Stimulated activated naive CD8-positive, alpha-beta T cell treated with anti-CD3 and anti-CD28 coated beads, Interleukin-15, amount 100 ng/mL, for 72 hours (primary cell): ENCODE measurements around the gene ATG4A.
A peak's percentile ranks its signal among the peaks of the same experiment; 100 is the strongest.

Experiments used
- ATAC-seq: fragments of 150-1000 bp; cut with Tn5 transposase; 2 replicates; pipeline ENCODE4 v1.10.0; 2021; ENCODE audit warnings: mild to moderate bottlenecking, moderate library complexity
- DNase-seq, 2 donors: peaks; one replicate each; pipeline ENCODE4 v3.0.0; 2021 to 2022
- H3K27ac Mint-ChIP-seq, 2 donors: one replicate each; pipeline ENCODE4 v1.8.0; 2022; ENCODE audit warnings: mild to moderate bottlenecking in 2 of 2, mixed read lengths in 2 of 2, moderate library complexity in 2 of 2
- H3K27me3 Mint-ChIP-seq: one replicate; pipeline ENCODE4 v1.8.0; 2022; ENCODE audit warnings: mixed read lengths
- H3K4me1 Mint-ChIP-seq: one replicate; pipeline ENCODE4 v1.8.0; 2022; ENCODE audit warnings: mild to moderate bottlenecking, mixed read lengths
- H3K4me3 Mint-ChIP-seq, 2 donors: one replicate each; pipeline ENCODE4 v1.8.0; 2022; ENCODE audit warnings: mild to moderate bottlenecking in 2 of 2, mixed read lengths in 2 of 2, moderate library complexity in 1 of 2
- H3K9me3 Mint-ChIP-seq, 2 donors: one replicate each; pipeline ENCODE4 v1.8.0; 2022; ENCODE audit warnings: mixed read lengths in 2 of 2

The ATG4A gene, protein sequence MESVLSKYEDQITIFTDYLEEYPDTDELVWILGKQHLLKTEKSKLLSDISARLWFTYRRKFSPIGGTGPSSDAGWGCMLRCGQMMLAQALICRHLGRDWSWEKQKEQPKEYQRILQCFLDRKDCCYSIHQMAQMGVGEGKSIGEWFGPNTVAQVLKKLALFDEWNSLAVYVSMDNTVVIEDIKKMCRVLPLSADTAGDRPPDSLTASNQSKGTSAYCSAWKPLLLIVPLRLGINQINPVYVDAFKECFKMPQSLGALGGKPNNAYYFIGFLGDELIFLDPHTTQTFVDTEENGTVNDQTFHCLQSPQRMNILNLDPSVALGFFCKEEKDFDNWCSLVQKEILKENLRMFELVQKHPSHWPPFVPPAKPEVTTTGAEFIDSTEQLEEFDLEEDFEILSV

GRCh38 chrX:108091264-108091877 lies at the start of gene ATG4A, which contains the start of gene PSMD10:
Gene ATG4A, plus strand, starts transcription at chrX:108091778. Its CDS starts 49 bp downstream, at chrX:108091827.
Gene PSMD10, minus strand, starts transcription at chrX:108091542. Its CDS starts 22 bp downstream, at chrX:108091520.
- no peaks in the 10 kb centered on the region for H3K27me3 Mint-ChIP-seq
- no peaks in the 10 kb centered on the region for H3K9me3 Mint-ChIP-seq

GRCh38 chrX:108044554-108045256 lies 46.9 kb upstream of the ATG4A start, which contains the start of gene VSIG1:
Gene VSIG1, plus strand, starts transcription at chrX:108045065. Its CDS starts 66 bp downstream, at chrX:108045131.
- Mint-ChIP-seq H3K4me1 (no peaks in the 10 kb centered on the region), H3K27me3 (no peaks in the 10 kb centered on the region), H3K27ac (no peak within 1 kb of the TSS), H3K4me3 (no peak within 1 kb of the TSS), H3K9me3 (no peaks in the 10 kb centered on the region)
- no peak for ATAC-seq
- no peak for DNase-seq

More at GRCh38 chrX:108091264-108091877, at the start of gene ATG4A, which contains the start of gene PSMD10:
- DNase-seq: peak; percentile 83 to 93
- Mint-ChIP-seq H3K4me3 (no peak within 1 kb of the TSS), H3K4me1 (peaks cover 10% of the 10 kb centered on the region), H3K27ac (no peak within 1 kb of the TSS)
- peak; percentile 97 for ATAC-seq

GRCh38 chrX:108049649-108050048 lies 41.9 kb upstream of the ATG4A start:
- H3K27me3 Mint-ChIP-seq: no peaks in the 10 kb centered on the region
- H3K4me3 Mint-ChIP-seq: no peak overlapping the region
- no peaks in the 10 kb centered on the region for H3K9me3 Mint-ChIP-seq
- peaks cover 7% of the 10 kb centered on the region for H3K4me1 Mint-ChIP-seq
- ATAC-seq (no peak), DNase-seq (no peak)
- no peak overlapping the region for H3K27ac Mint-ChIP-seq

DNA sequence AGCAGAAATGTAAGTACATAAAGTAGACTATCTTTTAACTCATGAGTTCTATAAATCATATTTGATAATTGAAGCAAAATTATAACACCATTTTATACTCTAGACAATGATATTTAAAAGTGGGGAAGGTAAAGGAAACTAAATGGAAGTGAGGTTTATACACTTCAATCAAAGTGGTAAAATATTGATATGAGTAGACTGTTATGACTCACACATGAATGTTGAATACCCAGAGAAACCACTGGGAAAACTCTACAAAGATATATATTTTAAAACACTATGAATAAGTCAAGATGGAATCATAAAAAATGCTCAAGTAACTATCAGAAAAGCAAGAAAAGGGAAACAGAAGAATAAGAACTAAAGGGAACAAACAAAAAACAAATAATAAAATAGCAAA lies 38.4 kb upstream of the ATG4A start:
- H3K27ac Mint-ChIP-seq: no peak overlapping the region
- ATAC-seq (peak; percentile 85), DNase-seq (no peak)
- no peaks in the 10 kb centered on the region for H3K9me3 Mint-ChIP-seq
- H3K4me3 Mint-ChIP-seq: no peak overlapping the region
- no peaks in the 10 kb centered on the region for H3K27me3 Mint-ChIP-seq
- H3K4me1 Mint-ChIP-seq: peaks cover 7% of the 10 kb centered on the region

- H3K4me1 Mint-ChIP-seq: peaks cover 7% of the 10 kb centered on the region
- ATAC-seq (no peak), DNase-seq (no peak)
- no peak overlapping the region for H3K27ac Mint-ChIP-seq
- H3K9me3 Mint-ChIP-seq: no peaks in the 10 kb centered on the region
- no peak overlapping the region for H3K4me3 Mint-ChIP-seq
- no peaks in the 10 kb centered on the region for H3K27me3 Mint-ChIP-seq
These were observed 36.0 kb upstream of the ATG4A start for GRCh38 chrX:108055546-108055945.

DNA sequence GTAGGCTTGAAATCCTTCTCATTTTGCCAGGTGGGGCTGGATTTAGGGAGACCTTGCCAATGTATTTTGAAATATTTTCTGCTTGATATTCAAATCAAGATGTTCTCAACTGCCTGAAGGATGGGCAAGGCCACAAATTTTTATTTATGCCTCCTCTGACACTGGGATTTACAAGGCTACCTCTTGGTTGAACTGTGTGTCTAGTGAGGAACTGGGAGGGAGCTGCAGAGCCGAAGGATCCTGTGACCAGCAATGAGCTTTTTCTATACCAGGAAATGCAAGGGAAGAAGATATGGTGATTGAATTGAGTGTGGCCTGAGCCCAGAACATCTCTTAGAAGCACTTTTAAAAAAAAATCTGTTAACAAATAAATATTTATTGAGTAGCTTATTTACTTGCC lies 31.8 kb upstream of the ATG4A start:
- no peak overlapping the region for H3K4me3 Mint-ChIP-seq
- DNase-seq (no peak), ATAC-seq (no peak)
- no peaks in the 10 kb centered on the region for H3K9me3 Mint-ChIP-seq
- peaks cover 11% of the 10 kb centered on the region for H3K4me1 Mint-ChIP-seq
- no peak overlapping the region for H3K27ac Mint-ChIP-seq
- no peaks in the 10 kb centered on the region for H3K27me3 Mint-ChIP-seq

- no peak for DNase-seq
- no peak for ATAC-seq
- H3K4me3 Mint-ChIP-seq: no peak overlapping the region
- H3K27ac Mint-ChIP-seq: no peak overlapping the region
- H3K4me1 Mint-ChIP-seq: peaks cover 18% of the 10 kb centered on the region
- H3K27me3 Mint-ChIP-seq: no peaks in the 10 kb centered on the region
- H3K9me3 Mint-ChIP-seq: no peaks in the 10 kb centered on the region
These were observed 27.6 kb upstream of the ATG4A start for GRCh38 chrX:108064001-108064400.

DNA sequence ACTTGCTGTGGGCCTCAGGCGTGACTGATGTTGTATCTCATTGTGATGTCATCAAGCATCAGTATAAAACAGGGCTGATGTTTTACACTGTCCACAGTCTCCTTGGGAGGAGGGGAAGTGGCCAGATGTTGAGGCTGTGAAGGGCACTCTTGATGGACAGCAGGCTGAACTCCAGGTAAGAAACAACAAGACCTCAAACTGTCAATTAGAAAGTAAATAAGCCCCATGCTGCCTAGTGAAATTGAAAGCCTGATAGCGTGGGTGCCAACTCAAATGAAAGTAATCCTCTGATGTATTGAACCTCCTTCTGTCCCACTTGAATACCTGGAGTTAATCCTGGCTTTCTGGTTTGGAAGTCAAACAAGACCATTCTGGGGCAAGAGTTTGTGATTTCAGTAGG lies 27.0 kb upstream of the ATG4A start:
- H3K4me3 Mint-ChIP-seq: no peak overlapping the region

GRCh38 chrX:108068121-108068520 lies 23.5 kb upstream of the ATG4A start:
- Mint-ChIP-seq H3K27me3 (no peaks in the 10 kb centered on the region), H3K4me1 (peaks cover 24% of the 10 kb centered on the region), H3K27ac (peak overlapping the region in 1 of 2 donors; percentile 86), H3K4me3 (no peak overlapping the region), H3K9me3 (no peaks in the 10 kb centered on the region)
- ATAC-seq: no peak
- no peak for DNase-seq

More for the DNA sequence above, 27.0 kb upstream of the ATG4A start:
- no peaks in the 10 kb centered on the region for H3K27me3 Mint-ChIP-seq
- peaks cover 18% of the 10 kb centered on the region for H3K4me1 Mint-ChIP-seq
- DNase-seq (no peak), ATAC-seq (no peak)
- no peaks in the 10 kb centered on the region for H3K9me3 Mint-ChIP-seq
- no peak overlapping the region for H3K27ac Mint-ChIP-seq

DNA sequence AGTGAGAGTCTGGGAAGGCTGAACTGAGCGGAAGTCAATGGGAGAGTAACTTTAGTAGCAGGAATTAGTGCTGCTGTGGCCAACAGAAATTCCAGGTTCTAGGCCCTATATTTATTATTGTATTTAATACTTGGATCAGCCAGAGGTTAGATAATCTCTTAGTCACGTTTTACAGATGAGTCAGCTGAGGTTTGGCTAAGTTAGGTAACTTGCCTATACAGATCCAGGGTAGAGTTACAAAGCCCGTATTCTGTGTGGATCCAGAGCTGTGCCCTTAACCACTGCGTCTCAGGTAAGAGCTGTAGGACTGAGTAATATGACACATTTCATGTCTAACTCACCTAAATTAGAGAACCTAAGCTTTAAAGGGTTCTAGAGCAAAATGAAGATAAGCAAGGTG lies 20.7 kb upstream of the ATG4A start:
- no peak overlapping the region for H3K27ac Mint-ChIP-seq
- H3K4me3 Mint-ChIP-seq: no peak overlapping the region
- no peaks in the 10 kb centered on the region for H3K27me3 Mint-ChIP-seq
- H3K9me3 Mint-ChIP-seq: no peaks in the 10 kb centered on the region
- no peak for ATAC-seq
- H3K4me1 Mint-ChIP-seq: peaks cover 13% of the 10 kb centered on the region
- DNase-seq: no peak

GRCh38 chrX:108071578-108071977 lies 20.0 kb upstream of the ATG4A start:
- Mint-ChIP-seq H3K9me3 (no peaks in the 10 kb centered on the region), H3K4me3 (no peak overlapping the region)

GRCh38 chrX:108072746-108073145 lies 18.8 kb upstream of the ATG4A start:
- Mint-ChIP-seq H3K27ac (no peak overlapping the region), H3K9me3 (no peaks in the 10 kb centered on the region), H3K4me1 (peaks cover 13% of the 10 kb centered on the region), H3K4me3 (no peak overlapping the region), H3K27me3 (no peaks in the 10 kb centered on the region)
- ATAC-seq (no peak), DNase-seq (no peak)

More at GRCh38 chrX:108071578-108071977, 20.0 kb upstream of the ATG4A start:
- H3K27me3 Mint-ChIP-seq: no peaks in the 10 kb centered on the region
- H3K4me1 Mint-ChIP-seq: peaks cover 13% of the 10 kb centered on the region
- no peak for ATAC-seq
- no peak for DNase-seq
- no peak overlapping the region for H3K27ac Mint-ChIP-seq

- Mint-ChIP-seq H3K27ac (no peak overlapping the region), H3K9me3 (no peaks in the 10 kb centered on the region), H3K27me3 (no peaks in the 10 kb centered on the region), H3K4me3 (no peak overlapping the region), H3K4me1 (no peaks in the 10 kb centered on the region)
- DNase-seq: no peak
- ATAC-seq: no peak
These were observed 10.5 kb upstream of the ATG4A start for GRCh38 chrX:108081110-108081509.

GRCh38 chrX:108087792-108088191 lies 3.8 kb upstream of the ATG4A start:
- Mint-ChIP-seq H3K4me1 (no peaks in the 10 kb centered on the region), H3K9me3 (no peaks in the 10 kb centered on the region), H3K27ac (no peak overlapping the region), H3K27me3 (no peaks in the 10 kb centered on the region), H3K4me3 (no peak overlapping the region)
- no peak for DNase-seq
- ATAC-seq: no peak

GRCh38 chrX:108088511-108088910 lies 3.1 kb upstream of the ATG4A start:
- Mint-ChIP-seq H3K4me1 (peaks cover 3% of the 10 kb centered on the region), H3K27me3 (no peaks in the 10 kb centered on the region), H3K9me3 (no peaks in the 10 kb centered on the region), H3K4me3 (no peak overlapping the region), H3K27ac (no peak overlapping the region)
- DNase-seq (no peak), ATAC-seq (no peak)
